Thyroid gland (tissue), 4 donors: ENCODE measurements around the gene GYS1. TPM values are rescaled to one million over a fixed set of nuclear protein-coding genes. Genes with fewer than 3 reads are reported as not detected.

ENCODE experiments used
- DNase-seq, 2 donors: peaks; one replicate each; pipeline ENCODE4 v3.0.0-alpha.2; 2019
- H3K27ac ChIP-seq, 3 donors: fragments of 200-600 bp; sonication (generic); 1 replicate in 2 of 3; 2 replicates in 1 of 3; pipeline ENCODE4 v1.5.1; 2016 to 2019; ENCODE audit warnings: mild to moderate bottlenecking in 1 of 3, moderate library complexity in 1 of 3
- H3K27me3 ChIP-seq: fragments of 200-600 bp; sonication (generic); one replicate; pipeline ENCODE4 v1.5.1; 2019
- H3K36me3 ChIP-seq, 2 donors: fragments of 200-600 bp; sonication (generic); one replicate each; pipeline ENCODE4 v1.5.1; 2016 to 2019
- H3K4me1 ChIP-seq, 2 donors: fragments of 200-600 bp; sonication (generic); one replicate each; pipeline ENCODE4 v1.5.1; 2017 to 2019
- H3K4me3 ChIP-seq, 3 donors: fragments of 200-600 bp; sonication (generic); replicated peaks in 1 of 3; 1 replicate in 2 of 3; 2 replicates in 1 of 3; pipeline ENCODE4 v1.5.1; 2016; ENCODE audit warnings: mild to moderate bottlenecking in 1 of 3
- H3K9me3 ChIP-seq: fragments of 200-600 bp; sonication (generic); one replicate; pipeline ENCODE4 v1.5.1; 2017
- CTCF ChIP-seq, 6 experiments: fragments of 200-600 bp in 3 of 6; fragments of 450-650 bp in 3 of 6; sonication (generic) in 3 of 6; IDR thresholded peaks; one replicate each; pipeline ENCODE4 v1.5.1; 2016 to 2019; ENCODE audit warnings: antibody characterized with exemption in 6 of 6, mild to moderate bottlenecking in 2 of 6, inconsistent platforms in 1 of 6, moderate library complexity in 1 of 6
- POLR2A ChIP-seq, 2 donors: fragments of 450-650 bp; IDR thresholded peaks; one replicate each; pipeline ENCODE4 v1.6.1; 2017; ENCODE audit warnings: antibody characterized with exemption in 2 of 2, mild to moderate bottlenecking in 2 of 2, moderate library complexity in 1 of 2
- WGBS, 2 donors: methylation state at CpG; one replicate each; pipeline ENCODE4 v1.1.5; 2017; 5-methylcytosine and 5-hydroxymethylcytosine counted together
- intact Hi-C: fragments of 100-400 bp; cut with DNase I; formaldehyde crosslinking; loops from one replicate; pipeline ENCODE4 v1.15.1; 2023
- total RNA-seq, 4 donors: library from RNA; depleted of rRNA; stranded (reverse); fragments of >200 nt; gene quantifications; one replicate each; pipeline ENCODE4 v1.2.3, GENCODE V29; 2016

The GYS1 gene
- total RNA-seq, 4 donors from 2014 or later = 17.9 to 33.2 (median 23.9) TPM

- intact Hi-C loops = no loop called here
- Histone ChIP-seq H3K9me3 (no peaks in the 10 kb centered on the region), H3K4me1 (no peaks in the 10 kb centered on the region), H3K4me3 (no peak overlapping the region), H3K27me3 (no peaks in the 10 kb centered on the region), H3K36me3 (no peaks in the 10 kb centered on the region), H3K27ac (no peak overlapping the region)
- no peak for TF ChIP-seq POLR2A (IDR thresholded peaks at IDR 0.05)
- TF ChIP-seq CTCF (IDR thresholded peaks at IDR 0.05) = no peak
- no peak for DNase-seq
- 83 to 96% methylated on average over 5 of the region's 5 CpGs for WGBS, 2 donors
These were observed 47.7 kb downstream of the GYS1 start for GRCh38 chr19:48945415-48945814.

- no peaks in the 10 kb centered on the region for H3K36me3 ChIP-seq
- H3K9me3 ChIP-seq = no peaks in the 10 kb centered on the region
- H3K27me3 ChIP-seq = no peaks in the 10 kb centered on the region
- intact Hi-C loops = no loop called here
- TF ChIP-seq POLR2A (IDR thresholded peaks at IDR 0.05) (no peak), CTCF (IDR thresholded peaks at IDR 0.05) (no peak)
- 91 to 94% methylated on average over 6 of the region's 6 CpGs for WGBS, 2 donors
- no peak overlapping the region for H3K4me3 ChIP-seq
- DNase-seq = no peak
- H3K4me1 ChIP-seq = no peaks in the 10 kb centered on the region
- no peak overlapping the region for H3K27ac ChIP-seq
These were observed 50.0 kb downstream of the GYS1 start for GRCh38 chr19:48943081-48943480.

- 84 to 100% methylated on average over 5 of the region's 5 CpGs for WGBS, 2 donors
- intact Hi-C loops = no loop called here
- Histone ChIP-seq H3K4me3 (no peak overlapping the region), H3K36me3 (no peaks in the 10 kb centered on the region), H3K4me1 (no peaks in the 10 kb centered on the region), H3K9me3 (no peaks in the 10 kb centered on the region), H3K27me3 (no peaks in the 10 kb centered on the region), H3K27ac (no peak overlapping the region)
- DNase-seq = no peak
- TF ChIP-seq CTCF (IDR thresholded peaks at IDR 0.05) (no peak), POLR2A (IDR thresholded peaks at IDR 0.05) (no peak)
These were observed 52.2 kb downstream of the GYS1 start for GRCh38 chr19:48940902-48941301.

GRCh38 chr19:48938256-48938655 is 54.9 kb downstream of the GYS1 start:
- intact Hi-C loops = no loop called here
- TF ChIP-seq POLR2A (IDR thresholded peaks at IDR 0.05) (no peak), CTCF (IDR thresholded peaks at IDR 0.05) (no peak)
- Histone ChIP-seq H3K36me3 (no peaks in the 10 kb centered on the region), H3K9me3 (no peaks in the 10 kb centered on the region), H3K27ac (no peak overlapping the region), H3K27me3 (no peaks in the 10 kb centered on the region), H3K4me3 (no peak overlapping the region), H3K4me1 (peaks cover 0 to 6% of the 10 kb centered on the region in 2 donors)
- no peak for DNase-seq
- WGBS, 2 donors = 89 to 90% methylated on average over 7 of the region's 7 CpGs

GRCh38 chr19:48935864-48936263 is 57.2 kb downstream of the GYS1 start:
- no peaks in the 10 kb centered on the region for H3K27me3 ChIP-seq
- no peak overlapping the region for H3K4me3 ChIP-seq
- peaks cover 0 to 7% of the 10 kb centered on the region in 2 donors for H3K4me1 ChIP-seq
- WGBS, 2 donors = 94 to 95% methylated on average over 19 to 25 of the region's 25 CpGs
- intact Hi-C loops = no loop called here
- H3K9me3 ChIP-seq = no peaks in the 10 kb centered on the region
- TF ChIP-seq POLR2A (IDR thresholded peaks at IDR 0.05) (no peak), CTCF (IDR thresholded peaks at IDR 0.05) (no peak)
- H3K27ac ChIP-seq = no peak overlapping the region
- DNase-seq = no peak
- no peaks in the 10 kb centered on the region for H3K36me3 ChIP-seq
